PFSK-1 (cell line): ENCODE data around the gene NCL.

ENCODE experiments used
- FOXP2 ChIP-seq: optimal IDR thresholded peaks from 2 replicates; pipeline ENCODE3; 2011; ENCODE audit warnings: borderline replicate concordance, control low read depth, inconsistent platforms; ENCODE audit not compliant: insufficient read depth; ENCODE audit errors: extremely low read length, extremely low read depth
- POLR2AphosphoS5 ChIP-seq: IDR thresholded peaks from 2 replicates; pipeline ENCODE4 v1.6.1; 2012; ENCODE audit warnings: low read depth, mild to moderate bottlenecking, control low read depth, low read length, moderate library complexity
- SIN3A ChIP-seq: IDR thresholded peaks from 2 replicates; pipeline ENCODE4 v1.6.1; 2012; ENCODE audit warnings: mild to moderate bottlenecking, low read length, moderate library complexity, borderline replicate concordance; ENCODE audit not compliant: insufficient read depth
- TAF1 ChIP-seq: IDR thresholded peaks from 2 replicates; pipeline ENCODE4 v1.6.1; 2012; ENCODE audit warnings: low read length, control low read depth, borderline replicate concordance; ENCODE audit not compliant: insufficient read depth
- TF ChIP-seq, protein P1 (sequence below), 2 experiments: IDR thresholded peaks; 2 replicates each; pipeline versions ENCODE4 v1.6.1 to v1.8.0; 2011 to 2012; ENCODE audit warnings: low read depth in 2 of 2, low read length in 2 of 2, control low read depth in 1 of 2, inconsistent platforms in 1 of 2, mild to moderate bottlenecking in 1 of 2, moderate library complexity in 1 of 2; ENCODE audit not compliant: insufficient read depth in 1 of 2

DNA sequence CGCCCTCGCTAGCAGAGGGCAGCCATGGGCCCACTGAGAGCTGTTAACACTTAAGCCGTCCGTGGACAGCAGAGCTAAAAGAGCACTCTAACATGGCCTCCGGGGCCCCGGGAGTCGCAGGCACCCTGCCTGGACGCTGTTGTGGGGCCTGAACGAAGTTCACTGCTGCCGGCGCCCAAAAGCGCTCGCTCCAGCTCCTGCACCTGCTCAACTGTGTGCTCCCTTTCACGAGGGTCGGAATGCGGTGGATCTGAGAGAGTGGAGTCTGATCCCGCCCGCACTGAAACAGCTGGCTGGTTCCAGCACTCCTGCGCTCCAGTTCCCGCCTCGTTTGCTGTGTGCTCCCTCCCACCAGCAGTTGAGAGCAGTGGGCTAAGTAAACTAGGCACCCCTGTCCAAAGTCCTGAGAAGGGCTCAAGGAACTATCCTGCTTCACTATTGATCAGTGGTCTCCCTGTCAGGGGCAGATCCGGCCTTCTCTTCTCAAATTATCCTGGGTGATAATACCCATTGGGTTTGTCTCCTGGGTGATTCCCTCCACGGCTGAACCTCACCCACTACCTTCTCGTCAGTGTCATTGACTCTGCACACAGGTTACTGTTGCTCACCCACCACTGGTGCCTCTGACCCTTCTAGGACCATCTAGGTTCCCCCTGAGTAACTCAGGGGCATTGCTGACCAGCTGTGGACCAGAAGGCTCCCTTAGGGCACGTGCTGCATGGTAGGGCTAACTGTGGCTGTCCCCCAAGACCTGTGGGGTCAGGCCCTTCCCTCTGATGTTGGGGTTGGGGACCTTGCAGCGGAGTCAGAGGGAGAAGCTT lies 45.3 kb downstream of the NCL start:
- TF ChIP-seq POLR2AphosphoS5: no peak
- TF ChIP-seq TAF1: no peak
- TF ChIP-seq, protein P1, sequence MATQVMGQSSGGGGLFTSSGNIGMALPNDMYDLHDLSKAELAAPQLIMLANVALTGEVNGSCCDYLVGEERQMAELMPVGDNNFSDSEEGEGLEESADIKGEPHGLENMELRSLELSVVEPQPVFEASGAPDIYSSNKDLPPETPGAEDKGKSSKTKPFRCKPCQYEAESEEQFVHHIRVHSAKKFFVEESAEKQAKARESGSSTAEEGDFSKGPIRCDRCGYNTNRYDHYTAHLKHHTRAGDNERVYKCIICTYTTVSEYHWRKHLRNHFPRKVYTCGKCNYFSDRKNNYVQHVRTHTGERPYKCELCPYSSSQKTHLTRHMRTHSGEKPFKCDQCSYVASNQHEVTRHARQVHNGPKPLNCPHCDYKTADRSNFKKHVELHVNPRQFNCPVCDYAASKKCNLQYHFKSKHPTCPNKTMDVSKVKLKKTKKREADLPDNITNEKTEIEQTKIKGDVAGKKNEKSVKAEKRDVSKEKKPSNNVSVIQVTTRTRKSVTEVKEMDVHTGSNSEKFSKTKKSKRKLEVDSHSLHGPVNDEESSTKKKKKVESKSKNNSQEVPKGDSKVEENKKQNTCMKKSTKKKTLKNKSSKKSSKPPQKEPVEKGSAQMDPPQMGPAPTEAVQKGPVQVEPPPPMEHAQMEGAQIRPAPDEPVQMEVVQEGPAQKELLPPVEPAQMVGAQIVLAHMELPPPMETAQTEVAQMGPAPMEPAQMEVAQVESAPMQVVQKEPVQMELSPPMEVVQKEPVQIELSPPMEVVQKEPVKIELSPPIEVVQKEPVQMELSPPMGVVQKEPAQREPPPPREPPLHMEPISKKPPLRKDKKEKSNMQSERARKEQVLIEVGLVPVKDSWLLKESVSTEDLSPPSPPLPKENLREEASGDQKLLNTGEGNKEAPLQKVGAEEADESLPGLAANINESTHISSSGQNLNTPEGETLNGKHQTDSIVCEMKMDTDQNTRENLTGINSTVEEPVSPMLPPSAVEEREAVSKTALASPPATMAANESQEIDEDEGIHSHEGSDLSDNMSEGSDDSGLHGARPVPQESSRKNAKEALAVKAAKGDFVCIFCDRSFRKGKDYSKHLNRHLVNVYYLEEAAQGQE (IDR thresholded peaks at IDR 0.05; ENCODE audit: insufficient read depth in 1 of 2, low read depth in 2 of 2, low read length in 2 of 2): no peak
- TF ChIP-seq SIN3A: no peak
- no peak for TF ChIP-seq FOXP2
